OCI-LY3 (cell line): ENCODE measurements around the gene PHC2.

Experiments
- CTCF ChIP-seq: fragments of 200-600, 300-600 bp; sonication (generic); IDR thresholded peaks from 2 replicates; pipeline ENCODE4 v1.5.1; 2014; ENCODE audit warnings: antibody characterized with exemption, low read length, low read depth
- EZH2phosphoT487 ChIP-seq: fragments of 200-600 bp; shearing (Covaris generic); IDR thresholded peaks from 2 replicates; pipeline ENCODE4 v1.6.1; 2018; ENCODE audit warnings: antibody characterized with exemption, mixed run types, low read depth

GRCh38 chr1:33407352-33408092, 23.4 kb downstream of the PHC2 start:
- TF ChIP-seq CTCF (no peak), EZH2phosphoT487 (no peak)
